Liver (tissue), 9 donors: ENCODE data around the gene EDDM13. TPM values are rescaled to one million over a fixed set of nuclear protein-coding genes. Genes with fewer than 3 reads are reported as not detected.

Source experiments
- DNase-seq: peaks from one replicate; pipeline ENCODE4 v3.0.0-alpha.2; 2017; ENCODE audit warnings: low spot score
- H3K27ac ChIP-seq, 2 donors: one replicate each; pipeline ENCODE4 v1.7.0; 2013; ENCODE audit warnings: inconsistent platforms in 2 of 2, low read length in 2 of 2, control low read depth in 1 of 2, low read depth in 1 of 2, mild to moderate bottlenecking in 1 of 2
- H3K27me3 ChIP-seq, 4 donors: one replicate each; pipeline versions ENCODE4 v1.6.1 to v1.7.0; 2013; ENCODE audit warnings: low read length in 3 of 4, inconsistent platforms in 1 of 4, mild to moderate bottlenecking in 1 of 4, moderate library complexity in 1 of 4; ENCODE audit not compliant: control insufficient read depth in 4 of 4, insufficient read depth in 4 of 4
- H3K36me3 ChIP-seq, 4 donors: one replicate each; pipeline versions ENCODE4 v1.6.1 to v1.7.0; 2013; ENCODE audit warnings: low read length in 3 of 4, mild to moderate bottlenecking in 3 of 4, low read depth in 1 of 4, moderate library complexity in 1 of 4; ENCODE audit not compliant: control insufficient read depth in 4 of 4, insufficient read depth in 3 of 4
- H3K4me1 ChIP-seq, 4 donors: one replicate each; pipeline versions ENCODE4 v1.6.1 to v1.7.0; 2013; ENCODE audit warnings: low read length in 3 of 4, mild to moderate bottlenecking in 3 of 4, moderate library complexity in 1 of 4; ENCODE audit not compliant: control insufficient read depth in 4 of 4, insufficient read depth in 4 of 4
- H3K4me3 ChIP-seq, 3 donors: one replicate each; pipeline versions ENCODE4 v1.6.1 to v1.7.0; 2013; ENCODE audit warnings: low read length in 3 of 3, control low read depth in 1 of 3, low read depth in 1 of 3, mild to moderate bottlenecking in 1 of 3
- H3K9ac ChIP-seq, 2 donors: one replicate each; pipeline ENCODE4 v1.7.0; 2013; ENCODE audit warnings: low read length in 2 of 2, mild to moderate bottlenecking in 2 of 2, moderate library complexity in 2 of 2, control low read depth in 1 of 2, low read depth in 1 of 2
- H3K9me3 ChIP-seq, 4 donors: one replicate each; pipeline versions ENCODE4 v1.6.1 to v1.7.0; 2013; ENCODE audit warnings: low read length in 3 of 4; ENCODE audit not compliant: control insufficient read depth in 4 of 4
- ATF3 ChIP-seq: IDR thresholded peaks from 2 replicates; pipeline ENCODE4 v1.6.1; 2016; ENCODE audit warnings: antibody characterized with exemption
- FOXA1 ChIP-seq: IDR thresholded peaks from 2 replicates; pipeline ENCODE4 v1.6.1; 2016; ENCODE audit warnings: antibody characterized with exemption
- FOXA2 ChIP-seq: IDR thresholded peaks from 2 replicates; pipeline ENCODE4 v1.6.1; 2016; ENCODE audit warnings: antibody characterized with exemption
- GABPA ChIP-seq, 2 donors: IDR thresholded peaks in 1 of 2; conservative IDR thresholded peaks in 1 of 2; 2 replicates each; pipeline ENCODE4 v1.6.1; 2016; ENCODE audit warnings: antibody characterized with exemption in 2 of 2, mild to moderate bottlenecking in 1 of 2, moderate library complexity in 1 of 2
- HNF4A ChIP-seq, 2 donors: conservative IDR thresholded peaks; 2 replicates each; pipeline ENCODE4 v1.6.1; 2016; ENCODE audit warnings: antibody characterized with exemption in 2 of 2, mild to moderate bottlenecking in 2 of 2
- HNF4G ChIP-seq: IDR thresholded peaks from 2 replicates; pipeline ENCODE4 v1.6.1; 2016; ENCODE audit warnings: antibody characterized with exemption
- JUND ChIP-seq, 2 donors: IDR thresholded peaks; 2 replicates each; pipeline ENCODE4 v1.6.1; 2016; ENCODE audit warnings: antibody characterized with exemption in 2 of 2
- MAX ChIP-seq: IDR thresholded peaks from 2 replicates; pipeline ENCODE4 v1.6.1; 2016; ENCODE audit warnings: antibody characterized with exemption
- NR2F2 ChIP-seq: IDR thresholded peaks from 2 replicates; pipeline ENCODE4 v1.6.1; 2016; ENCODE audit warnings: antibody characterized with exemption
- RAD21 ChIP-seq, 2 donors: IDR thresholded peaks; 2 replicates each; pipeline ENCODE4 v1.6.1; 2016; ENCODE audit warnings: antibody characterized with exemption in 2 of 2, mild to moderate bottlenecking in 2 of 2
- RXRA ChIP-seq, 2 donors: IDR thresholded peaks; 2 replicates each; pipeline ENCODE4 v1.6.1; 2017 to 2018; ENCODE audit warnings: antibody characterized with exemption in 2 of 2, mild to moderate bottlenecking in 1 of 2
- SP1 ChIP-seq: IDR thresholded peaks from 2 replicates; pipeline ENCODE4 v1.6.1; 2018; ENCODE audit warnings: antibody characterized with exemption, mild to moderate bottlenecking
- YY1 ChIP-seq: IDR thresholded peaks from 2 replicates; pipeline ENCODE4 v1.6.1; 2016; ENCODE audit warnings: antibody characterized with exemption, mild to moderate bottlenecking
- WGBS: extraction: QIAGEN DNeasy Blood & Tissue Kit; methylation state at CpG from one replicate; pipeline ENCODE4 v1.1.7; 2013; 5-methylcytosine and 5-hydroxymethylcytosine counted together
- polyA plus RNA-seq, 2 donors: library from polyadenylated mRNA; stranded (reverse) in 1 of 2; unstranded in 1 of 2; fragments of 200-250 nt in 1 of 2; fragments of >200 nt in 1 of 2; fragmentation: Nextera tagmentation in 1 of 2; extraction: Ambion mirVana in 1 of 2; gene quantifications; one replicate each; pipeline versions ENCODE4 v1.2.1 to v1.2.3, GENCODE V29; 2013 to 2015
- total RNA-seq, 2 donors: library from RNA; depleted of rRNA; stranded (reverse); fragments of >200 nt; gene quantifications; one replicate each; pipeline ENCODE4 v1.2.3, GENCODE V29; 2014
- TF ChIP-seq, protein P1 (sequence below): IDR thresholded peaks from 2 replicates; pipeline ENCODE4 v1.6.1; 2016; ENCODE audit warnings: antibody characterized with exemption, mild to moderate bottlenecking
- TF ChIP-seq, protein P2 (sequence below): fragments of 150-350 bp; IDR thresholded peaks from 2 replicates; pipeline ENCODE4 v1.5.1; 2017; ENCODE audit warnings: improper control_type of control experiment, low read depth, low read length; ENCODE audit not compliant: missing input control
- donor health status: healthy.
- donor health status: healthy.
- donor health status: healthy.
- donor health status: healthy.
- donor health status: healthy.

EDDM13 gene
- total and polyA plus RNA-seq, 4 donors: 0.20 TPM; not detected in 3

- no peak overlapping the region for H3K27ac ChIP-seq
- 92% methylated on average over 6 of the region's 6 CpGs for WGBS
Observed at GRCh38 chr19:56291867-56292266, 19.3 kb downstream of the EDDM13 start.

DNA sequence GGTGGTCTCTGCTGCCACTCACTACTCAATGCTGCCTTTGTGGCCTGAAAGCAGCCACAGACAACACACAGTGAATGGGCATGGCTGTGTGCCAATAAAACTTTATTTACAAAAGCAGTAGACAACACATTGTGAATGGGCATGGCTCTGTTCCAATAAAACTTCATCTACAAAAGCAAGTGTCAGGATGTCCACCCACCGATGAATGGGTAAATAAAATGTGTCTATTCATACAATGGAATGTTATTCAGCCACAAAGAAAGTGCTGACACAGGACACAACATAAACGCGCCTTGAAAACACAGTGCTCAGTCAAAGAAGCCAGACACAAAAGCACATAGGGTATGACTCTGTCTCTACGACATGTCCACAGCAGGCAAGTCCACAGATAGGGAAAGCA lies 22.0 kb downstream of the EDDM13 start:
- H3K27ac ChIP-seq: no peak overlapping the region
- H3K9me3 ChIP-seq: no peaks in the 10 kb centered on the region
- no peak for DNase-seq
- H3K4me1 ChIP-seq: no peaks in the 10 kb centered on the region
- no peaks in the 10 kb centered on the region for H3K27me3 ChIP-seq
- 88% methylated on average over 4 of the region's 4 CpGs for WGBS
- H3K4me3 ChIP-seq: no peak overlapping the region
- H3K36me3 ChIP-seq: peaks cover 0 to 9% (median 5%) of the 10 kb centered on the region in 4 donors
- H3K9ac ChIP-seq: no peak overlapping the region
- TF ChIP-seq, protein P1, sequence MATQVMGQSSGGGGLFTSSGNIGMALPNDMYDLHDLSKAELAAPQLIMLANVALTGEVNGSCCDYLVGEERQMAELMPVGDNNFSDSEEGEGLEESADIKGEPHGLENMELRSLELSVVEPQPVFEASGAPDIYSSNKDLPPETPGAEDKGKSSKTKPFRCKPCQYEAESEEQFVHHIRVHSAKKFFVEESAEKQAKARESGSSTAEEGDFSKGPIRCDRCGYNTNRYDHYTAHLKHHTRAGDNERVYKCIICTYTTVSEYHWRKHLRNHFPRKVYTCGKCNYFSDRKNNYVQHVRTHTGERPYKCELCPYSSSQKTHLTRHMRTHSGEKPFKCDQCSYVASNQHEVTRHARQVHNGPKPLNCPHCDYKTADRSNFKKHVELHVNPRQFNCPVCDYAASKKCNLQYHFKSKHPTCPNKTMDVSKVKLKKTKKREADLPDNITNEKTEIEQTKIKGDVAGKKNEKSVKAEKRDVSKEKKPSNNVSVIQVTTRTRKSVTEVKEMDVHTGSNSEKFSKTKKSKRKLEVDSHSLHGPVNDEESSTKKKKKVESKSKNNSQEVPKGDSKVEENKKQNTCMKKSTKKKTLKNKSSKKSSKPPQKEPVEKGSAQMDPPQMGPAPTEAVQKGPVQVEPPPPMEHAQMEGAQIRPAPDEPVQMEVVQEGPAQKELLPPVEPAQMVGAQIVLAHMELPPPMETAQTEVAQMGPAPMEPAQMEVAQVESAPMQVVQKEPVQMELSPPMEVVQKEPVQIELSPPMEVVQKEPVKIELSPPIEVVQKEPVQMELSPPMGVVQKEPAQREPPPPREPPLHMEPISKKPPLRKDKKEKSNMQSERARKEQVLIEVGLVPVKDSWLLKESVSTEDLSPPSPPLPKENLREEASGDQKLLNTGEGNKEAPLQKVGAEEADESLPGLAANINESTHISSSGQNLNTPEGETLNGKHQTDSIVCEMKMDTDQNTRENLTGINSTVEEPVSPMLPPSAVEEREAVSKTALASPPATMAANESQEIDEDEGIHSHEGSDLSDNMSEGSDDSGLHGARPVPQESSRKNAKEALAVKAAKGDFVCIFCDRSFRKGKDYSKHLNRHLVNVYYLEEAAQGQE: no peak
- TF ChIP-seq YY1 (no peak), FOXA2 (no peak), ATF3 (no peak), RXRA (IDR thresholded peaks at IDR 0.05) (no peak), MAX (no peak), JUND (IDR thresholded peaks at IDR 0.05) (no peak), FOXA1 (no peak), RAD21 (IDR thresholded peaks at IDR 0.05) (no peak), SP1 (no peak)
- TF ChIP-seq, protein P2, sequence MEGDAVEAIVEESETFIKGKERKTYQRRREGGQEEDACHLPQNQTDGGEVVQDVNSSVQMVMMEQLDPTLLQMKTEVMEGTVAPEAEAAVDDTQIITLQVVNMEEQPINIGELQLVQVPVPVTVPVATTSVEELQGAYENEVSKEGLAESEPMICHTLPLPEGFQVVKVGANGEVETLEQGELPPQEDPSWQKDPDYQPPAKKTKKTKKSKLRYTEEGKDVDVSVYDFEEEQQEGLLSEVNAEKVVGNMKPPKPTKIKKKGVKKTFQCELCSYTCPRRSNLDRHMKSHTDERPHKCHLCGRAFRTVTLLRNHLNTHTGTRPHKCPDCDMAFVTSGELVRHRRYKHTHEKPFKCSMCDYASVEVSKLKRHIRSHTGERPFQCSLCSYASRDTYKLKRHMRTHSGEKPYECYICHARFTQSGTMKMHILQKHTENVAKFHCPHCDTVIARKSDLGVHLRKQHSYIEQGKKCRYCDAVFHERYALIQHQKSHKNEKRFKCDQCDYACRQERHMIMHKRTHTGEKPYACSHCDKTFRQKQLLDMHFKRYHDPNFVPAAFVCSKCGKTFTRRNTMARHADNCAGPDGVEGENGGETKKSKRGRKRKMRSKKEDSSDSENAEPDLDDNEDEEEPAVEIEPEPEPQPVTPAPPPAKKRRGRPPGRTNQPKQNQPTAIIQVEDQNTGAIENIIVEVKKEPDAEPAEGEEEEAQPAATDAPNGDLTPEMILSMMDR: no peak

More at GRCh38 chr19:56291867-56292266, 19.3 kb downstream of the EDDM13 start:
- H3K4me1 ChIP-seq: no peaks in the 10 kb centered on the region
- no peak for DNase-seq
- H3K4me3 ChIP-seq: no peak overlapping the region
- TF ChIP-seq, protein P2: no peak
- TF ChIP-seq RAD21 (IDR thresholded peaks at IDR 0.05): no peak
- TF ChIP-seq HNF4A (conservative IDR thresholded peaks at IDR 0.05): no peak
- TF ChIP-seq YY1: no peak
- TF ChIP-seq JUND (IDR thresholded peaks at IDR 0.05): no peak
- no peak for TF ChIP-seq HNF4G
- no peak for TF ChIP-seq GABPA (IDR thresholded peaks at IDR 0.05 in 1 of 2, conservative IDR thresholded peaks at IDR 0.05 in 1 of 2)
- TF ChIP-seq RXRA (IDR thresholded peaks at IDR 0.05): no peak
- no peak for TF ChIP-seq FOXA2
- TF ChIP-seq, protein P1: no peak
- no peak for TF ChIP-seq NR2F2
- no peak for TF ChIP-seq ATF3
- TF ChIP-seq MAX: no peak
- no peaks in the 10 kb centered on the region for H3K9me3 ChIP-seq
- no peaks in the 10 kb centered on the region for H3K27me3 ChIP-seq
- no peak overlapping the region for H3K9ac ChIP-seq
- peaks cover 0 to 9% (median 5%) of the 10 kb centered on the region in 4 donors for H3K36me3 ChIP-seq
